Esophagus (tissue), 2 donors: ENCODE data around the gene MAS1L. TPM values are rescaled to one million over a fixed set of nuclear protein-coding genes. Genes with fewer than 3 reads are reported as not detected.

Source experiments
- H3K27ac ChIP-seq, 2 donors: one replicate each; pipeline ENCODE4 v1.5.1; 2013; ENCODE audit warnings: low read depth in 2 of 2, mild to moderate bottlenecking in 2 of 2, inconsistent platforms in 1 of 2, low read length in 1 of 2, moderate library complexity in 1 of 2
- H3K27me3 ChIP-seq, 2 donors: one replicate each; pipeline ENCODE4 v1.6.1; 2013; ENCODE audit warnings: low read length in 2 of 2, control low read depth in 1 of 2, mild to moderate bottlenecking in 1 of 2; ENCODE audit not compliant: insufficient read depth in 2 of 2, control insufficient read depth in 1 of 2
- H3K36me3 ChIP-seq, 2 donors: one replicate each; pipeline ENCODE4 v1.6.1; 2013; ENCODE audit warnings: low read length in 1 of 2; ENCODE audit not compliant: control insufficient read depth in 2 of 2, insufficient read depth in 2 of 2
- H3K4me1 ChIP-seq, 2 donors: one replicate each; pipeline ENCODE4 v1.6.1; 2013; ENCODE audit warnings: low read length in 1 of 2; ENCODE audit not compliant: control insufficient read depth in 2 of 2, insufficient read depth in 2 of 2
- H3K4me3 ChIP-seq, 2 donors: one replicate each; pipeline ENCODE4 v1.5.1; 2013; ENCODE audit warnings: low read length in 2 of 2, mild to moderate bottlenecking in 2 of 2, low read depth in 1 of 2, moderate library complexity in 1 of 2
- H3K9me3 ChIP-seq, 2 donors: one replicate each; pipeline ENCODE4 v1.6.1; 2013; ENCODE audit warnings: mild to moderate bottlenecking in 2 of 2, low read depth in 1 of 2, low read length in 1 of 2, moderate library complexity in 1 of 2; ENCODE audit not compliant: control insufficient read depth in 2 of 2, insufficient read depth in 1 of 2
- WGBS, 2 donors: extraction: QIAGEN DNeasy Blood & Tissue Kit; methylation state at CpG; one replicate each; pipeline ENCODE4 v1.1.7; 2013; 5-methylcytosine and 5-hydroxymethylcytosine counted together
- polyA plus RNA-seq, 2 donors: library from polyadenylated mRNA; stranded (reverse); fragments of 200-250 nt; gene quantifications; one replicate each; pipeline ENCODE4 v1.2.3, GENCODE V29; 2013
- donor health status: healthy with polysubstance abuse.
- donor health status: Bipolar disorder and iron deficiency.

The MAS1L gene
- polyA plus RNA-seq, 2 donors = not detected

DNA sequence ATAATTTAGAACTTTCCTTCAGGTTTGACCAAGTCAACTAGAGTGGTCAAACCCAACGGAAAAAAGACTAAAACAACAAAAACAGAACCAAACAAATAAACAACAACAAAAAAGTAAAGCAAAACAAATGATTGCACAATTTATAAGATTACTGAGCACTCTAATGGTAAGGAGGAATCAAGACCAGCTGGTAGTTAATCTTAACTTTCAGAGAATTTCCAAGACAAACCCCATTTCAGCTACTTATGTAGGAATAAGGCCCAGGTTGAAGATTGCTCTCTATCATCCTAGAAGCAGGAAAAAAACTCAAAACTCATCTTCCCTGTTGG lies 37.5 kb upstream of the MAS1L start:
- no peaks in the 10 kb centered on the region for H3K36me3 ChIP-seq
- H3K27me3 ChIP-seq = no peaks in the 10 kb centered on the region
- H3K27ac ChIP-seq = no peak overlapping the region
- no peak overlapping the region for H3K4me3 ChIP-seq
- no peaks in the 10 kb centered on the region for H3K9me3 ChIP-seq
- no peaks in the 10 kb centered on the region for H3K4me1 ChIP-seq
- 0% methylated on average over 1 of the region's 1 CpG for WGBS, 2 donors

GRCh38 chr6:29524444-29525310 lies 36.9 kb upstream of the MAS1L start:
- WGBS, 2 donors = 49 to 59% methylated on average over 7 of the region's 7 CpGs
- Histone ChIP-seq H3K4me1 (no peaks in the 10 kb centered on the region), H3K27ac (no peak overlapping the region), H3K4me3 (no peak overlapping the region), H3K27me3 (no peaks in the 10 kb centered on the region), H3K36me3 (no peaks in the 10 kb centered on the region), H3K9me3 (peaks cover under 1 to 2% of the 10 kb centered on the region in 2 donors)

- Histone ChIP-seq H3K9me3 (peaks cover 3 to 4% of the 10 kb centered on the region in 2 donors), H3K4me3 (no peak overlapping the region), H3K36me3 (no peaks in the 10 kb centered on the region), H3K4me1 (no peaks in the 10 kb centered on the region), H3K27me3 (no peaks in the 10 kb centered on the region), H3K27ac (no peak overlapping the region)
- 51 to 60% methylated on average over 2 of the region's 2 CpGs for WGBS, 2 donors
Observed at GRCh38 chr6:29524044-29524443, 36.3 kb upstream of the MAS1L start.

DNA sequence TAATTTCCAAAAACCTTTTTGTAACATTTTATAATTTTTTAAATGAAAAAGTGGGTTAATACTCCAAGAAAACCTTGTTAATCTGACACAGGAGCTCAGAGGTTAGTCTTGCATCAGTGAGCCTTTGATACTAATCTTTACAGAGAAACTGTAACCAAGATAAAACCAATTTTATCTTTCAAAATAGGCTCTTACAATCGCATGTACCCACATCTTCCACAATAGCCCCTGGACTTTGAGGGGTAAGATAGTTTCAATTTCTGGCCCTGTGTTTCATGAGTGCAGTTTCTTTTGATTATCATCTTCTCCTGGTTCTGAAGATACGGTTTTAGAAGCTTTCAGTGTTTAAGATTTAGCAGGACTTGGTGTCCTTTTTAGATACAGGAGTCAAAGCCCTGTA lies 34.5 kb upstream of the MAS1L start:
- no peaks in the 10 kb centered on the region for H3K4me1 ChIP-seq
- H3K4me3 ChIP-seq = no peak overlapping the region
- H3K27me3 ChIP-seq = no peaks in the 10 kb centered on the region
- H3K36me3 ChIP-seq = no peaks in the 10 kb centered on the region
- 73 to 82% methylated on average over 2 of the region's 2 CpGs for WGBS, 2 donors
- no peak overlapping the region for H3K27ac ChIP-seq
- H3K9me3 ChIP-seq = peaks cover 3 to 4% of the 10 kb centered on the region in 2 donors

DNA sequence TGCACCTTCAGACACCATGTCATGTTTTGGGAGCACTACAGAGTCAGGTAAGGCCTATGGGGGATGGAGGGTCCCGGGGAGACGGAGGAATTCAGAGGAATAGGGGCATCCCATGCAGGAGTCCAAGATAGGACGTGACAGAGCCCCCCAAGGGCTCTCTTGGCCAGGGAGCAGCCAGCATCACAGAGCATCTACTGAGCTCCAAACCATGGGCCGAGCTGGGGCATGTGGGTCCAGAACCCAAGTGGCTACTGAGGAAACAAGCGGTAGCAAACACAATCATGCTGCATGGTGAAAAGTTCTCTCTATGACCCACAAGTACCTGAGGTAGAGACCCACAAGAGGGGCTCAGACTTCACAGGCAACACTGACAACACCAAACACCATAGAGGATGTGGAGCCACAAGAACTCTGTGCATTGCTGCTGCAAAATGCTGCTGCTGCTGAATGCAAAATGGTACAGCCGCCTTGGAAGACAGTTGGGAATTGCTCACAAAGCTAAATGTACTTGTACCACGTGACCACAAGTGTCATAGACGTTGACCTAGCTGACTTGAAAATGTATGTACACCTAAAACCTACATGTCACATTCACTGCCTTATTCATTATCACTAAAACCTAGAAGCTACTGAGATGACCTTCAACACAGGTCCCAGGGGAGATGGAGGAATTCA lies 33.4 kb upstream of the MAS1L start:
- Histone ChIP-seq H3K36me3 (no peaks in the 10 kb centered on the region), H3K9me3 (peaks cover 3 to 4% of the 10 kb centered on the region in 2 donors), H3K4me3 (no peak overlapping the region), H3K27me3 (no peaks in the 10 kb centered on the region), H3K4me1 (no peaks in the 10 kb centered on the region), H3K27ac (no peak overlapping the region)
- WGBS, 2 donors = 45 to 57% methylated on average over 8 of the region's 8 CpGs

DNA sequence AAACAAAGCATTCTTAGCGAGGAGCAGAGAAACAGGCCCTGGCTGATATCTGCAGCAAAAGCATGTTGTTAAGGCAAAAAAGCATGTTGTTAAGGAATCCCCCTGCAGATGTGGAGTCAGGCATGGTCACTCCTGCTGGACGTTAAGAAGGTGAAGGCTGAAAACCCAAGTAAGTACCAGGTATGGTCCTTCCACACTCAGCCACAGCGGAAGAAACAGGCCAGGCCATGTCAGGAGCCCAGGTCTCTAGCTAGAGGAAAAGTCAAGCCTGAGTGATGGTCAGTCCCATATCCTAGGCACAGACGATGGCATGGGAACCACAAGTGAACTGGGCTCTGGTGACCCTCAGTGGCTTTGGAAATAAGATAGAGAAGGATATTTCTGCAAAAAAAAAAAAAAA lies 32.5 kb upstream of the MAS1L start:
- Histone ChIP-seq H3K27ac (no peak overlapping the region), H3K36me3 (no peaks in the 10 kb centered on the region), H3K27me3 (no peaks in the 10 kb centered on the region), H3K4me3 (no peak overlapping the region), H3K4me1 (no peaks in the 10 kb centered on the region), H3K9me3 (peaks cover 3 to 4% of the 10 kb centered on the region in 2 donors)
- WGBS, 2 donors = 85 to 91% methylated on average over 4 of the region's 4 CpGs

DNA sequence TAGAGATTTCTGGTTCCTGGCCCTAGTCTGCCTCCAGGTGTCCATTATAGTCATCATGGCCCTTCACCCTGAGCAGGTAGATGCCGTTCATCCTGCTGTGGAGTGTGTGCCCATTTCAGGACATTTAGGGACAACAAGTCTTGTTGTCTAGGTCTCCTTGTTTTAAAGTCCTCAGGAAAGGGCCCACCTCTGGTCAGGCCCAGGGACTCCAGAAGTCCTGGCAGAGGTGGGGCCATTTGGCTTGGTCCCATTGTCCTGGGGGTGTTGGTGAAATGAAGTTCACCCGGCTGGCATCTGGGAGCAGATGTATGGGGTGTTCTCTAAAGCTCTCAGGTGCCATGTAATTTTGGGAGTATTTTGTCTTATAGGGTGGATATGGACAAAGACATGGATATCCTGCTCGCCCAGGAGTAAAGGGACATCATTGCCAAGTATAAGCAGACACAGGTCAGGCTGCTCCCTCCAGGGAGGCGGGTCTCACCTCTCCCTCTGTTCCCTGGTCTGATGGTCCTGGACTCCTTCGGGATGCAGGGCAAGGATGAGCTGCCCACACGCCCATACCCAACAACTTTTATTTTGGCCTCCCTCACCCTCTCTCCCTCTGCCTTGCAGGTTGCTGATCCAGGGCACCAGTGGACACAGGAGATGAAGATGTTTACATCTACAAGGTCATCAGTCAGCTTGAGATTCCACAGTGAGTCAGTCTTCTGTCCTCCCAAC lies 31.7 kb upstream of the MAS1L start:
- no peaks in the 10 kb centered on the region for H3K4me1 ChIP-seq
- H3K9me3 ChIP-seq = peaks cover 3 to 4% of the 10 kb centered on the region in 2 donors
- no peak overlapping the region for H3K4me3 ChIP-seq
- H3K27ac ChIP-seq = no peak overlapping the region
- H3K27me3 ChIP-seq = no peaks in the 10 kb centered on the region
- no peaks in the 10 kb centered on the region for H3K36me3 ChIP-seq
- 84 to 91% methylated on average over 6 of the region's 6 CpGs for WGBS, 2 donors

GRCh38 chr6:29517728-29518440 lies 30.1 kb upstream of the MAS1L start:
- Histone ChIP-seq H3K9me3 (peaks cover 3 to 4% of the 10 kb centered on the region in 2 donors), H3K36me3 (no peaks in the 10 kb centered on the region), H3K4me3 (no peak overlapping the region), H3K4me1 (no peaks in the 10 kb centered on the region), H3K27me3 (peaks cover 0 to 3% of the 10 kb centered on the region in 2 donors), H3K27ac (no peak overlapping the region)
- WGBS, 2 donors = 80 to 89% methylated on average over 7 of the region's 7 CpGs

GRCh38 chr6:29517245-29517644 lies 29.5 kb upstream of the MAS1L start:
- Histone ChIP-seq H3K27ac (no peak overlapping the region), H3K27me3 (peaks cover 0 to 3% of the 10 kb centered on the region in 2 donors), H3K9me3 (peaks cover 3 to 4% of the 10 kb centered on the region in 2 donors), H3K36me3 (no peaks in the 10 kb centered on the region), H3K4me1 (no peaks in the 10 kb centered on the region), H3K4me3 (no peak overlapping the region)
- WGBS, 2 donors = 69 to 75% methylated on average over 1 of the region's 1 CpG
